ENCODE results near the gene HOXA6.

Gene HOXA6

DNA sequence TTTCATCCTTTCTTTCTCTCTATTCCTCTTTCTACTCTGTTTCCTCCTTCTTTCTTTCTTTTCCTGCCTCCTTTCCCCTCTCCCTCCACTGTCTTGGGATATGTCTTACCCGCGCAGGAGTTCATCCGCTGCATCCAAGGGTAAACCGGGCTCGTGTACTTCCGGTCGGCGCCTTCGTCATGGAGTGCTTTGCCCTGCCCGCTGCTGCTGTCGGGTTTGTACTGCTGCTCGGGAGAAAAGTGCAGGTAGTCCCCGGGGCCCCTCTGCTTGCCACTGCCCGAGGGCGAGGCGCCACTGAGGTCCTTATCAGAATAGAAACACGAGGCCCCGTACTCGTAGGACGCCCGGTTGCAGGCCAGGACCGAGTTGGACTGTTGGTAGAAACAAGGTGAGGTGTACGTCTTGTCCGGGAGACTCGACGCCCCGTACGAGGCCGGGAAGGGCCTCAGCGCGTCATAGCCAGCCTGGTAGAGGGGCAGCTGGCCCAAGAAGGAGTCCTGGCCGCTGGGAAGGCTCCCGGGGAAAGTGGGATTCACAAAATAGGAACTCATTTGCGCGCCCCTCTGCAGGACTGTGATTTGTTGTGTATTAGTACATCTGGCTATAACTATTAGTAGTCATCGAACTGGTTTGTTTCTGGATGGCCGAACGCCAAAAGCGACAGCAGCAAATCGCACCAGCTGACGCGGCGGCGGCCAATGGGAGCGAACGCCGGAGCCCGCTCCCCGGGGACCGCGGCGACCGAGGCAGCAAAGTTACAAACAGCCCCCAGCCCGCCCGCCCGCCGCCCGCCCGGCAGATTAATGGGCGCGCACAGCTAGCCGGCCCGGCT is at the start of gene HOXA6:
TSS of gene HOXA6 (minus strand) at position 576 of the 832 bp plus-strand sequence. CDS start at position 551, 25 bp downstream.
- no peak for DNase-seq

DNA sequence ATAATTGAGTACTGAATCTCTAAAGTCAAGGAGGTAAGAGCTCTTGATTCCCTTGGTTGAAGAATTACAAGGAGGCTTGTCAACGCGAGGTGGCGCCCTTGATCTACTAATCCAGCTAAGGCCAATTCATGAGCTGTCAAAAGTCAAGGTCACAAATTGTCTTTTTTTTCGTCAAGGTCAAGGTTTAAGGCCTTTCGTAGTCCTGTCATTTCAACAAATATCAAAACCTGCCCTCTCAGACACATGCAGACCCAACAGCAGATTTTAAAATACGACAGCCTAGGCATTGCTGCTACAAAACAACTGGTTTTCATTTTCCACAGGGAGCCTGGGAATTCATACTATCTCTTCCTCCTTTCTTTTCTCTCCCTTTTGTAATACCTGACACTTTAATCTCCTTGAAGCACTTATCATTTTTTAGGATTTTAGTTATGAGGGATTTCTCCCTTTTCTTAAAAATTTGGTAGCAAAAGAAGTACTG is 48.8 kb upstream of the HOXA6 start:
- peak; percentile 57 to 83 (median 80) for DNase-seq

DNA sequence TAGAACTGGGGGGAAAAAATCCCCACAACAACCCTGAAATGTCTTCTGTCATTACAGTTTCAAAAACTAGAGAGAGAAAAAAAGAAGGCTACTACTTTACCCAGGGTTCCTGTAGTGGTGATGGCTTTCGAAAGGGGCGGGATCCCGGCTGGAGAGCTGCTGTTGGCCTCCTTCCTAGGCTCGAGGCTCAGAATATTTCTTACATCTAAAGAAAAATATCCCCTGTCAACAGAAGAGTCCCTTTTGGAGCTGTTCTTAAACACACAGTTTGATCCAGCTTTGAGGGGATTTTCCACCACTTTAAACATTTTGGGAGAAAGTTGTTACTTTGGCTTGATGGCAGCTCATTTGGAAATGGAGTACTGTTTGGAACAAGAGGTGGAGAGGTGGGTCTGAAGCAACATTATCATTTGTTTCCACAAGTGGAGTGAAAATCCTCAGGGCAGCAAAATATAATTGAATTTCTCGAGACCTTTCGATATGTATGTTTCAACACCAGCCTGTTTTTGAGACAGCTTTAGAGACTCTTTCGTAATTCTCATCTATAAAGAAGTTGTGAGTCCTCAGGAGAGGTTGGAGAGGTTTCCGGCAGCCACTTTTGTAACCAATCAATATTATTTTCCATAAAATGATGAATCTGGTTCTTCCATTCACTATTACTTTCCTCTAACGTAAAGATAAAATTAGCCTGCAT is 47.3 kb upstream of the HOXA6 start:
- DNase-seq = no peak

DNA sequence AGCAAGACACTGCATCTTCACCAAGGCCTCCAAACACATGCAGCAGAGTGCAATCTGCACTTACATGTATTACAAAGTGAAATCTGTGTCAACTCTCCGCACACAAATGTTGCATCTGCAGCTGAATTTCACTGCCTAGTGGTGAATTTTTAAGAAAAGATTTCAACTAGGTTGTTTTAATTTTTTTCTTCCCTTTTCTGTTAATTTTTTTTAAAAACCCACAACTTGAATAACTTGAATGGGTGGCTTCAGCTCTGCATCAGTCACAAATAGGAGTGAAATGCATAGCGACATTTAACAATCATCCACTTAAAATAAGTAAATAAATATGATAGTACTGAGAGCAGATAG is 46.4 kb upstream of the HOXA6 start:
- no peak for DNase-seq

DNA sequence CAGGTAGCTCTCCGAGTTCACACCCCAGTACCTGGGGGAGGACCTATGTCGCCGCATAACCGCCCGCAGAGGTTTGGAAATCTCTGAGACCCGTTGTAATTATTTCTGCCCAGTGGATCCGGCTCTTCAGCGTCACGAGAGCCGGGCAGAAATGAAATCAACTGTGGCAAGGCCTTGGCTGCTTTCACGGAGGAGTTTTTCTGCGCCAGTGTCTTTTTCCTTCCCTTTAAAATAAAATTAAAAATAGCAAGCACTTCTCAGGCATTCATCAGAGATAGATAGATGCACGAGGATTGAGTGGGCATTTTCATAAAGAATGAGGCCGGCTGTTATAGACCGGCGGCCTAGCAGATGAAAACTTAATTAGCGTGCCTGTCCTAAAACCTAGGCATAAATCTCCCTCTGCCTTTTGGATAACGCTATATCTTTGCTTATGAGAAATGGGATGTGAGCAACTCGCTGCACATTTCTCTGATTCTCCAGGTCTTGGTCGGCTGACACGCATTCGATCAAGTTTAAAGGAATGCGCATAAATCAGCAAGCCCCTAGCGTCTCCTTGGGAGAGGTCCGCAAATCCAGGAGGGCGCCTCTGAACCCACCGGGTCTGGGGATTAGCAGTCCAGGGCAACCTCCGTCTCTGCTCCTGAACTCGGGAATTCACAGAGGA is 45.9 kb upstream of the HOXA6 start:
- DNase-seq = no peak

DNA sequence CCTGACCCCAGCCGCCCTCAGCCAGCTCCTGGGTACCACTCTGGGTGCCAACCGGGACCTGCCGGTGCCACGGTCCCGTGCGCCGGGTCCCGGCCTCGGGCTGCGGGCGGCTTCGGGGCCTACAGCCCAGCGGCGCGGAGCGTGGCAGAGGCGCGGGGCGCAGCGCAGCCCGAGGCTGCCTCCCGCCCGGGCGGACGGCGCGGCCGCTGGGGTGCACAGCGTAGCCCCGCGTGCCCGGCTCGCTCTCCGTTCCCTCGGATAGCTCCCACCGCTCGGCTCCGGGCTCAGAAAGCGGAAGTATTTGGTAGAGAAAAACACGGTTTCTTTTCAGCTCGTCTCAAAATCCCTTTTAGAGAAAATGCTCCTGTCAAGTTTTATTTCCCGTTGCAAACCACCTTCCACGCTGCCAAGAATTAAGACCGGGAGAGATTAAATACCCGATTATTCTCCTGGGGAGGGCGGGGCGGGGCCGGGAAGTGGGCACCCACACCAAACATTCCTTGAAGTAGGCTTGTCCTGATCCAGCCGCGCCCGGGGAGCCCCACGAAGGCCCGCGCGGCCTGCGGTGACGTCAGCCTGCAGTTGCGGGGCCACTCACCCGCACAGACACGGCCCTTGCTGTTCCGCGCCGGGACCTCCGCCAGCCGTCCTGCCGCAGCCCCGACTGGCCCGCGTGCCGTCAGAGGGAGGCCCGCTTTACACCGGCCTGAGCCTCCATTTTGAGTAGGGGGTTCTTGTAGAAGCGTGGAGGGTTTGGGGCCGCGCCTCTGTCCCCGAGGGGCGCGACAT is 45.2 kb upstream of the HOXA6 start:
- DNase-seq = no peak

DNA sequence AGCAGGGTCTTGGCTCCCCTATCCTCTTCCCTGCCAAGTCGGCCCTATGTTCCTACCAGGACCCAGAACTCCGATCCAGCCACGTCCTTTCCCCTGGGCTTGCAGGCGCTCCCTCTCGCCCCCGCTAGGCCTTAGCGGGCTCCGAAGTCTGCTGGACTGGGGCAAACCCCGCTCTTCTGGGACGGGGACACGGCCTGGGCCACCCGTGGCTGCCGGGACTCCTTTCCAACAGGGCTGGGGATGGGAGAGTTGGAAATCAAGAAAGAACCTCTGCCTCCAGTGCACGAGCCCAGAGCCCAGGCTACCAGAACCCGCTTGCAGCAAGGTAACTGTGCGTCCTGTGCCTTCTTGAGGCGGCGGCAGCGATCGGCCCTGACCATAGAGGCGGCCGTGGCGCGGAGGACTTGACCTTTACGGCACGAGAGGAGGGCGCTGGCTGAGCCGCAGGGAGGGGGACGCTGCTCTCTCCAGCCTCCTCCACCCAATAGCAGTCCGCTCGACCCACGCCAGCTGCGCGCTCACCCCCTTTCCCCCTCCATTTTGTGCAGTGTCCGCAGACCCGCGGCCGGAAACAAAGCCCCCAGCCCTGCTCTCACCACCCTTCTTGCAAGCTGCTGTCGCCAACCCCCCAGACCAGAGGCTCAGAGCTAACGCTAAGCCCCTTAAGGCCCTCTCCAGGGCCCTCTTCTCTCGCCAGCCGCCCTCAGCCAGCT is 44.4 kb upstream of the HOXA6 start:
- DNase-seq = no peak

DNA sequence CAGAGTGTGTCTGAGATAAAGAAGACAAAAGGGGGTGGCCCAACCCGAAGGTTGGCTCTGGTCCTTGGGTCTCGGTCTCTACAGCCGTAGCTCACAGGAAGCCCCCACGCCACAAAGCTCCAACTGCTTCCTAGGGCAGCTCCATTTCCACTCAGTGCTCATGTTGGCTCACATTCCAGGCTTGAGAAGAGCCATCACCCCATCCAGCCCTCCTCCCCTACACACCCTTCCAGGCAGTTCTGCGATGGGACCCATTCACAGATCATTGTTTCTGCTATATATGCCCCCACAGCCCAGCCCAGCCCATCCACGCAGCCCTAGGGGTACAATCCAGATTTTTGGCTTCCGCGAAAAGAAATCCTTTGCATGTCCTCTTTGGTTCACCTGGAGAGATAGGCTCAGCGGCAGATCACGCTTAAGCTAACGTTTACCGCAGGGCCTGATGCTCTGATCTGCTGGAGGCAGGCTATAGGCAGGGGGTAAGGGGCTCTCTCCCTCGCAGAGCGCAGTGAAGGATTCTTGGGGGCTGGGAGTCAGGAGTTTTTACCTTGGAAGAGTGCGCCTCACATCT is 43.7 kb upstream of the HOXA6 start:
- no peak for DNase-seq

DNA sequence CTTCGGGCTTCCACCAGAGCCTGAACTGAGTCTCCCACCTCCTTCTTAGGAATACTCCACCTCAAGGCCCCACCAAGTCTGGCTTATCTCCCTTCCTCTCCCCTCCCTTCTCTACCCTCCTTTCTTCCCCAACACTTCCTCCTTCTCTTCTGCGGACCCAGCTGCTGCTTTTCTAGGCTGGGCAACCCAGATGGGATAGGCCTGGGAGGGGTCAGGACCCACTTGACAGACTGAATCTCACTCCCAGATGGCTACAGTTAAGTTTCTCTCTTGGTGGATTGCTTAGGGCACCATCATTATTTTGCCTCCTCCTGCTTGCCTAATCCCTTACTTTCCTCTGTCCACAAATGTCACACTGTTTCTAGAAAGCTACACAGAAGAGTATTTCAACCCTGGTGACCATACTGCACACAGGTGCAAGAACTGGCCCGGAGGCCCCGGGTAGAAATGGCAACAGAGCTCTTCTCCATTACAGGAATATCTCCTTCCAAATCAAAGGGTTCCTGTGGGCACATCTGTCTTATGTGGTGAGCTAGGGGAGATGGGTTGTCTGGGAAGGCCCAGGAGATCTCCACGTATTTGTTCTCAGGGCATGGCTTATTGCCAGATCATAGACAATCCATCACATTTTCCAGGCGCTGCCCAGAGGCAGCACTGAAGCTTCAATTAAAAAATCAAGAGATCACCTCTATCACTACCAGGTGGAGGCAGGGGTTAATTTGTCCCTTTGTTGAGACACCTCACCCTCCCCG is 42.6 kb upstream of the HOXA6 start:
- no peak for DNase-seq

DNA sequence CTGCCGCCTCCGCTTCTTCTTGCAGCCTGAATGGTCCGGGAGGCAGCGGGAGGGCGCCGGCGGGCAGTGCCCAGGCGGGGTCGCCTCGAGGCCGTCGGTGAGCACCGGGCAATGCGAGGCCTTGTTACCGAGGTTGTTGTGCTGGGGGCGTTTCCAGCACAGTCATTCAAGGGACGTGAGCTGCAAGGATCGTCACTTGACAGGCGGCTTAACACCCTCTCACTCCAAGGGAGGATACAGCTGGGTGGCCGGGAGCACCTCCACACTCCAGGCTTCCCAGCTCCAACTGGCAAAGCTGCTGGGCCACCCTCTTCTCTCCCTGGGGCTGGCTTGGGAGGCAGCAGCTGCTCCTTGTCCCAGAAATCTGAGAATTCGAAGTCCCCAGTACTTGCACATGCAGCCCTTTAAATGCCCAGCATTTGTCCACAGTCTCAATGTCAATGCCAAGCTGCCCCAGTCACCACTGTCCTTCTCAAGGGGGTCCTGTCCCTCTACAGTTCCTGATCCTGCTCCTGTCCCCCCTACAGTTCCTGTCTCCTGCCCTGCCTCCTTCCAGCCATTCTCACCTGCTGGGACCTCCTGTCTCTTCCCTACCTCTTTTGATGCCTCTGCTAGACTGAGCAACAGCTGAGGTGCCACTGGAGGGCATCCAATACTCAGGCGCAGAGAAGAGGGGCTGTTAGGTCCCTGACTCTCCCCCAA is 41.9 kb upstream of the HOXA6 start:
- DNase-seq = no peak

DNA sequence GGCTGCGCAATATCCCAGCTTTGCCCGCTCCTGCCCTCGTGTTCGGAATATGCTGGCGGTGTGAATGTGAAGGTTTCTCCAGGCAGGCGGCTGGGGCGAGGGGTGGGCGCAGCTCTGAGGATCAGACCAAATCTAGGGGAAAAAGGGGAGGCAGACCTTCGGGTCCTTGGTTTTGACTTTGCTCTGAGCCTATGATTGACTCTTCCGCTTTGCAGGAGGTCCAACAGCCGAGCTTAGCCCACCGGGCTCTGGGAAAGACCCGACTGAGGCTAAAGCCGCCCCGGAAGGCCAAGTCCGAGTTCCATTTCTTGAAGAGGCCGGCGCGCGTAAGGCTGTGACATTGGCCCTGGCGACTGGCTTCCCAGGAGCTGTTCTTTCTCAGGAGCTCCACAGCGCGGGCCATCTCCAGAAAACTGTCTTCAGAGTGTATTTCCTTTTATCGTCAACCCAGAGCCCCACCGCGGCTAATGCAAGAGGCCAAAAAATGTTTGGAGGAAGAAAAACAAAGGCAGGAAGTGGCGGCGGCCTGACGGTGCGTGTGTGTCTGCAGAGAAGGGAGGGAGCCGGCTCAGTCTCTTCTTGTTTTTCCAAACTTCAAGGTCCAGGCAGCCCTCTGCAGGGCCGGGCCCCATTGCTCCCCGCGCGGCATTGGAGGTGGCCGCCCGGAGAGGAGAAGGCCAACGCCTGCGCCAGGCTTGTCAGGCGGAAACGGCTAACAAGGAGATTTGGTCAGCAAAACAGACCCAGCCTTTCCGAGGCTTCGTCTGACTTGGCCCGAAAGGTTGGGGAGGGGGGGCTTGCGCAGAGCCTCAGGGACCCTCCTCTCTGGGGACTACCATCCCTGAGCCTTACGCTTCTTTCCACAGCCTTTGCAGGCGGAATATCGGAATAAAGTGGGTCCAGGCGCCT is 41.1 kb upstream of the HOXA6 start:
- peak in 1 of 4 experiments; percentile 18 for DNase-seq

DNA sequence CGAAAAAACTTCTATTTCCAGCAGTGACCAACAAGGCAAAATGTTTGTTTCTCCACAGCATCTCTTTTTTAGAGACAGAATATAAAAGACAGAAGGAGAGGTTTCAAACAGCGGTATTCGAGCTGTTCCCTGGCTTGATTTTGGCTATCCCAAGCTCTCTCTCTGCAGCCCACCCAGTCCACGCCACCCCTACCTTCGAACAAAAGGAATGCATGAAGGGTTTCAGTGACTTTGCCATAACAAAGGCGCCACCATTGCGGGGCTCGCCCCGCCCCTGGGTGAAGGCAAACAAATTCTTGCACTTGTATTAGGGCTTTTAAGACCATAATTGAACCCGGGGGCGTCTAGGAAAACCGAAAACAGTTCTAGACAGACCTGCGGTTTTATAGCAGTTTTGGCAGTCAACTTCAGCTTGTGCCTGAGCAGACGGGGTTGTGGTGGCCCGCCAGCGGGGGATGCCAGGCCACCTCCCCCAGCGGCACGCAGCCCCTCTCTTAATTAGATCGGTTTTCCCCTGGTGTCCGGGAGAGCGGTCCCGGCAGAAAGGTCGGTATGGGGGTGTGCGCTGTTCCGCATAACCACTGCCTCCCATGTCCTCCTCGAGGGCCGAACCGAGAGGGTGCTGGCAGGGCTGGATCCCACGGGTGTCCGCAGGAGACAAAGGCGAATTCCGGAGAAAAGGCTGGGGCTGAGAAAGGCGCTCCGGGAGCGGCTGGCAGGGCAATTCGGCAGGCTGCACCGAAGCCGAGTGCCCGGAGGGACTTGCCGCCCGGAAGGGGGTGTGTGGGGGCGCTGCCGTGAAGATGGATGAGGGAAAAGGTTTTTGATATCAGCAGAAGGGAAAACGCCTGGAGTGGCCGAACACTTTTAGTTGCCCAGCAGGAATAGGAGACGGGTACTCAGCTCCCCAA is 40.2 kb upstream of the HOXA6 start:
- no peak for DNase-seq

DNA sequence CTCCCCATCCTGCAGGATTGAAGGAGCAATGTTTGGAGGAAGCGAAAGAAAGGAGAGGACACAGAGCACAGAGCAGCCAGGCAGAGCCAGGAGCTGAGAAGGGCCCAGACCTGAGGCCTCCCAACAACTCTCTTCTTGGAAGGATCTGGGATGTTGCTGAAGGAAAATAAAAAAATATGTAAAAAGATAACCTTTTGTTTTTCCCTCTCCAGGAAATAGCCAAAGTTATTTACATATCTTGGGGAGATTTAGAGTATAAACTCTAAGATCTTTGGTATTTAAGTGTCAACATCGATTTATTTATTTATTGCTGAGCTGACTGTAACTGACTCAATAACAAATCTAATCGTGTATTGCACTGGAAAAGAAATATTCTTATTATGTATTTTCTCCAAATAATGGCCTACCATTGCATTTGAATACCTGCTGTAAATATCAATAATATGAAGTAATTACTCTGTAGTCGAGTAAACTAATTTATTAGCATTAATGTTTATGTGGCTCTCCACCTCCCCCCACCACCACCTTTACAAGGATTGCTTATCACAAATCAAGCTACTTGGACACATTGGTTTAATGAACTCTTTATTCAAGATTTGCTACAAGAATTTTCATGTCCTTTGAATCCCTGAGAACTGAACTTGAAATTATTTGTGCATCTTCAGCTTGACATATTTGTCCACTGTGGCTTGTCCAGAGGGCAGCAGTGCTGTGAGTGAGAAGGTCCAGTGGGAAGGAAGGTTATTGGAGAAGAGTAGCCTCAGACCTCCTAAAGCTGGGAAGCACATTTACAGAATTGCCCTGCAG is 39.3 kb upstream of the HOXA6 start:
- no peak for DNase-seq

DNA sequence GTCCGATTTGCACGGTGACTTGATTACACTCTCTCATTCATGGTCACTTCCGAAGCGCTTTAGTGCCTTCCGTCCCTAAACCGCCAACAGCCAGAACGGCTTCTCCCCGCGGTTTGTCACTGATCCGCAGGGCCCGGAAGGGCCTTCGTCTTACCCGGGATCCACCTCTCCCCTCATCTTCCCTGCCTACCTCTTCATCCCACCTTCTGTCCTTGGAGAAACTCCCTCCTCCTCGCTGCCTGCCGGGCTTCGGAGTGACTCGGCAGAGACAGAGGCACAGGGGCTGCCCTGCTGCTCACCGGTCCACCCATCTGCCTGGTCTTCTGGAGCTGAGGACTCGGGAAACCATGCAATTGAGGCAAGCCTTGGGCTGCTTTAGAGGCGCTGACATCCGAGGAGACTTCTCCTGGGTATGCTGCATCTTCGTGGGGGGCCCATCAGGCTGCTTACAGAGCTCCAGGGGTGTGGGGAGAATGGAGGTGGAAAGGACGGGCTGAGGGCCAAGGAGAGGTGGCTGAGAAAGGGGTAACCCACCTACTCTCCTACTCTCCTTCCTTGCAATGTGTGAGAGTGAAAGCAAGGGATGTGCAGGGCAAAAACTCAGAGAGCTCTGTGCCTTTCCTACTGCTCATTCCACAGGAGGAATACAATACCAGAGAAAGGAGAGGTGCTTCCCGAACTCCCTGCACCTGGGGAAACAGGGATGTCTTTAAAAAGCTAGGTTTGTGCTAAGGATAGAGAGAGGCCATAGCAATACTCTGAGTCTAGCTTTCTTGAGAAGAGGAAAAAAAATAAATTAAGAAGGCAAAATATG is 38.5 kb upstream of the HOXA6 start:
- DNase-seq = no peak

DNA sequence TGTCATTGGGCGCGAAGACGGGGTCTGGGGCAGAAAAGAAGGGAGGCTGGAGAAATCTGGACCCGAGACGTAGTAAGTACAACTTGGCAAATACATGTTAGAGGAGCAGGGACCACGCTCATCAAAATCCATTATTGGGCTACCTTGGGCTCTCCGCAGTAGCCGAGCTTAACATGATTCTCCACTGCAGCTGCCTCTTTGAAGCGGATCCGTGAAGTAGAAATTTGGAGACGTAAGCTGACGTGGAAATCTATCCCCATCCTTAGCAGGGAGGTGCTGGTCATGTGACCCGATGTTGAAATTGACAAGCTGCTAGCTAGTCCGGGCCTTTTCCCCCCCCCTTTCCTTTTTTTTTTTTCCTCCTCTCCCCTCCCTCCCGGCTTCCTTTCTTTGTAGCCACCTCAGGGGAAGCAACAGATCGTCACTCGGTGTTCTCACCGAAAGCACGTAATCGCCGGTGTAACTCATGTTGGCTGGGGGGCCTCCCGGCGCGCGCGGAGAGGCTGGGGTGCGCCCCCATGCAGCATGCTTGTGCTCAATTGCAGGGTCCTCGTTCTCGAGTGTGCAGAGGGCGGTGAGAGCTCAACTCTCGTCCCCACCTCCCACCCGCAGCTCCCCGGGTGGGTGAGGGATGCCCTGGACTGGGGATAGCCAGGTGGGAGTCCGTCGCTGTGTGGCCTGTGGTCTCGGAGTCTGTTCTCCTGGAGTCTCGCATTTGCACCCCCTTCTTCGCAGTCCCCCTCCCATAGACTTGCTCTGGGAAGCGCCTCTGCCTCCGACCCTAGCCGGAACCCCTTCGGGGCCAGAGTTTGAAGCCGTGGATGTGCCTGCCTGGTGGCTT is 37.7 kb upstream of the HOXA6 start, which contains the start of gene HOXA11:
TSS of gene HOXA11 (minus strand) at position 220 of the 841 bp plus-strand sequence. CDS start at position 132, 88 bp downstream.
- DNase-seq = no peak
